H9 (cell line): ENCODE data around the gene DTWD2. TPM values are rescaled to one million over a fixed set of nuclear protein-coding genes. Genes with fewer than 3 reads are reported as not detected.

ENCODE experiments used
- DNase-seq: peaks from one replicate; pipeline ENCODE4 v3.0.0-alpha.2; 2017
- H2AFZ ChIP-seq: one replicate; pipeline ENCODE4 v1.6.1; 2013; ENCODE audit warnings: mild to moderate bottlenecking, low read length, control low read depth, moderate library complexity
- H2AK5ac ChIP-seq: 2 replicates; pipeline ENCODE4 v1.6.1; 2013; ENCODE audit warnings: low read length, control low read depth, mixed read lengths; ENCODE audit not compliant: insufficient read length
- H2BK120ac ChIP-seq: one replicate; pipeline ENCODE4 v1.6.1; 2013; ENCODE audit warnings: low read depth, mild to moderate bottlenecking, low read length, control low read depth, inconsistent platforms; ENCODE audit not compliant: poor library complexity, severe bottlenecking
- H2BK12ac ChIP-seq: 2 replicates; pipeline ENCODE4 v1.6.1; 2013; ENCODE audit warnings: low read length, control low read depth, mixed read lengths, low read depth; ENCODE audit not compliant: insufficient read length
- H2BK15ac ChIP-seq: 2 replicates; pipeline ENCODE4 v1.6.1; 2013; ENCODE audit warnings: low read depth, low read length, control low read depth
- H2BK20ac ChIP-seq: one replicate; pipeline ENCODE4 v1.6.1; 2013; ENCODE audit warnings: low read depth, mild to moderate bottlenecking, low read length, control low read depth, inconsistent platforms; ENCODE audit not compliant: poor library complexity, severe bottlenecking
- H2BK5ac ChIP-seq: 2 replicates; pipeline ENCODE4 v1.6.1; 2013; ENCODE audit warnings: low read length, control low read depth, mixed read lengths; ENCODE audit not compliant: insufficient read length
- H3K14ac ChIP-seq: 2 replicates; pipeline ENCODE4 v1.6.1; 2013; ENCODE audit warnings: low read length, control low read depth; ENCODE audit not compliant: insufficient read depth
- H3K18ac ChIP-seq: 2 replicates; pipeline ENCODE4 v1.6.1; 2013; ENCODE audit warnings: low read depth, mild to moderate bottlenecking, mixed read lengths, low read length, control low read depth; ENCODE audit not compliant: insufficient read length
- H3K23ac ChIP-seq: 2 replicates; pipeline ENCODE4 v1.6.1; 2013; ENCODE audit warnings: low read length, control low read depth, mixed read lengths, low read depth; ENCODE audit not compliant: insufficient read length
- H3K23me2 ChIP-seq: 2 replicates; pipeline ENCODE4 v1.6.1; 2013; ENCODE audit warnings: low read depth, mild to moderate bottlenecking, mixed read lengths, low read length, control low read depth; ENCODE audit not compliant: insufficient read length, poor library complexity, severe bottlenecking
- H3K27ac ChIP-seq: 2 replicates; pipeline ENCODE4 v1.5.1; 2013; ENCODE audit warnings: low read length, control low read depth, mixed read lengths, low read depth; ENCODE audit not compliant: insufficient read length
- H3K27me3 ChIP-seq: 2 replicates; pipeline ENCODE4 v1.6.1; 2013; ENCODE audit warnings: low read length, control low read depth, inconsistent platforms; ENCODE audit not compliant: insufficient read depth
- H3K4ac ChIP-seq: 2 replicates; pipeline ENCODE4 v1.6.1; 2013; ENCODE audit warnings: low read depth, mild to moderate bottlenecking, control low read depth, inconsistent platforms, low read length, moderate library complexity
- H3K4me1 ChIP-seq: 2 replicates; pipeline ENCODE4 v1.6.1; 2013; ENCODE audit warnings: low read length, control low read depth, inconsistent platforms; ENCODE audit not compliant: insufficient read depth
- H3K4me2 ChIP-seq: 2 replicates; pipeline ENCODE4 v1.6.1; 2013; ENCODE audit warnings: low read length, control low read depth, mixed read lengths; ENCODE audit not compliant: insufficient read length, insufficient read depth
- H3K56ac ChIP-seq: 2 replicates; pipeline ENCODE4 v1.6.1; 2013; ENCODE audit warnings: low read depth, mild to moderate bottlenecking, mixed read lengths, low read length, control low read depth; ENCODE audit not compliant: insufficient read length
- H3K79me1 ChIP-seq: 2 replicates; pipeline ENCODE4 v1.6.1; 2013; ENCODE audit warnings: low read depth, mild to moderate bottlenecking, moderate library complexity, low read length, control low read depth, inconsistent platforms; ENCODE audit not compliant: insufficient read depth, poor library complexity, severe bottlenecking
- H3K79me2 ChIP-seq: 2 replicates; pipeline ENCODE4 v1.6.1; 2013; ENCODE audit warnings: low read length, control low read depth, inconsistent platforms; ENCODE audit not compliant: insufficient read depth
- H3K9ac ChIP-seq: 2 replicates; pipeline ENCODE4 v1.6.1; 2013; ENCODE audit warnings: low read length, control low read depth, mixed read lengths; ENCODE audit not compliant: insufficient read length; ENCODE audit errors: extremely low read depth
- H3K9me3 ChIP-seq: one replicate; pipeline ENCODE4 v1.6.1; 2013; ENCODE audit warnings: low read depth, low read length, inconsistent platforms; ENCODE audit not compliant: control insufficient read depth
- H3T11ph ChIP-seq: one replicate; pipeline ENCODE4 v1.6.1; 2013; ENCODE audit warnings: mild to moderate bottlenecking, low read length, control low read depth, inconsistent platforms
- H4K20me1 ChIP-seq: one replicate; pipeline ENCODE4 v1.6.1; 2013; ENCODE audit not compliant: control insufficient read depth, insufficient read length, insufficient read depth
- H4K5ac ChIP-seq: 2 replicates; pipeline ENCODE4 v1.6.1; 2013; ENCODE audit warnings: low read depth, mild to moderate bottlenecking, mixed read lengths, low read length, control low read depth; ENCODE audit not compliant: insufficient read length
- H4K8ac ChIP-seq: replicated peaks from 2 replicates; pipeline ENCODE4 v1.6.1; 2013; ENCODE audit warnings: low read length, control low read depth, mixed read lengths, low read depth; ENCODE audit not compliant: insufficient read length
- H4K91ac ChIP-seq: 2 replicates; pipeline ENCODE4 v1.6.1; 2013; ENCODE audit warnings: low read depth, mild to moderate bottlenecking, moderate library complexity, mixed read lengths, low read length, control low read depth; ENCODE audit not compliant: insufficient read length
- H3K27ac Mint-ChIP-seq, 3 experiments: 2 replicates in 2 of 3; 3 replicates in 1 of 3; pipeline ENCODE4 v1.8.0; 2020 to 2021; ENCODE audit warnings: mixed read lengths in 3 of 3, mild to moderate bottlenecking in 1 of 3, moderate library complexity in 1 of 3
- H3K27me3 Mint-ChIP-seq: 2 replicates; pipeline ENCODE4 v1.8.0; 2021; ENCODE audit warnings: low read depth, mild to moderate bottlenecking, moderate library complexity, mixed read lengths
- H3K36me3 Mint-ChIP-seq, 3 experiments: 2 replicates in 2 of 3; 3 replicates in 1 of 3; pipeline ENCODE4 v1.8.0; 2020 to 2021; ENCODE audit warnings: low read depth in 3 of 3, mixed read lengths in 3 of 3; ENCODE audit not compliant: insufficient read depth in 1 of 3
- H3K4me1 Mint-ChIP-seq, 2 experiments: 2 replicates each; pipeline ENCODE4 v1.8.0; 2020; ENCODE audit warnings: mixed read lengths in 2 of 2
- H3K4me3 Mint-ChIP-seq, 2 experiments: 2 replicates in 1 of 2; 3 replicates in 1 of 2; pipeline ENCODE4 v1.8.0; 2020 to 2021; ENCODE audit warnings: mild to moderate bottlenecking in 2 of 2, mixed read lengths in 2 of 2, moderate library complexity in 1 of 2
- H3K9me3 Mint-ChIP-seq, 2 experiments: 2 replicates in 1 of 2; 3 replicates in 1 of 2; pipeline ENCODE4 v1.8.0; 2020; ENCODE audit warnings: mild to moderate bottlenecking in 2 of 2, mixed read lengths in 2 of 2, moderate library complexity in 1 of 2
- WGBS: extraction: QIAGEN DNeasy Blood & Tissue Kit; methylation state at CpG from one replicate; pipeline ENCODE4 v1.1.7; 2013; ENCODE audit warnings: missing lambda C conversion rate, low lambda C conversion rate, mixed read lengths; ENCODE audit not compliant: insufficient read length; ENCODE audit errors: extremely low coverage; 5-methylcytosine and 5-hydroxymethylcytosine counted together
- total RNA-seq: library from RNA; stranded (reverse); gene quantifications from 2 replicates; pipeline ENCODE4 v1.2.1, GENCODE V29; 2021
- TF ChIP-seq, protein P1 (sequence below): fragments of 200-600 bp; sonication (generic); conservative IDR thresholded peaks from 3 replicates; pipeline ENCODE4 v1.8.0; 2021; ENCODE audit warnings: antibody characterized with exemption, mild to moderate bottlenecking

The DTWD2 gene
- total RNA-seq, 1 experiment from 2014 or later: 10.8 TPM

DNA sequence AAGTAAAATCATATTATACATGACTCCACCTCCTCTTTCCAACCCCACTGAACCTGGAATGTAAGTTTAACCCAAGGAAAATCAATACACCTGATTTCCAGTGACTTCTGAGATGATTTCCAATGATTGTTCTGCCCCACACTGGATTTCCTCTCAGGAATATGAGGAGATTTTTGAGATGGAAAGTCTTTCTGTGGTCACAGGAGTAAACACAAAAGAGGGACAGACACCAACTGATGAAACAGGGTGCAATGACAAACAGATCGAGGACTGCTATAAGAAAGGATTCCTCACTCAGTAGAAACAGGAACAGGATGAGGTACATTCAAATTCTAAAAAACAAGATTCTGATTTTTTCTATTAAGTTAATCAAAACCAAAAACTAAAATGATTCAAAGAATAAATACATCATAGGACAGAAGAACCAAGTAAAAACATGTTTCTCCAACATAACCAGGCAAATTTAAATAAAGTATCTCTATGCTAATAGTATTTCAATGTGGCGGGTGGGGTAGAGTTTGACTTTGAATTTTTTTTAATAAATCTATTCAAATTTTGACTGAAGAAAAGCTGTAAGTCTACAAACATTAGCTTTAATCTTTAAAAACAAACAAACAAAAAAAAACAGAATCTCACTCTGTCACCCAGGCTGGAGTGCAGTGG is 42.1 kb downstream of the DTWD2 start:
- no peak for DNase-seq
- Mint-ChIP-seq H3K9me3 (no peaks in the 10 kb centered on the region), H3K27me3 (no peaks in the 10 kb centered on the region), H3K36me3 (peaks cover 0 to 8% (median 6%) of the 10 kb centered on the region in 3 experiments; a peak in 4 of 7 replicates), H3K27ac (no peak overlapping the region), H3K4me1 (peaks cover 0 to 12% of the 10 kb centered on the region in 2 experiments; a peak in 3 of 4 replicates), H3K4me3 (no peak overlapping the region)
- no peak overlapping the region for H2BK5ac ChIP-seq
- H3K4ac ChIP-seq: no peak overlapping the region
- H3K9me3 ChIP-seq: no peaks in the 10 kb centered on the region
- H4K20me1 ChIP-seq: no peaks in the 10 kb centered on the region
- no peak overlapping the region for H3K14ac ChIP-seq
- no peak overlapping the region for H3K4me2 ChIP-seq
- no peak overlapping the region for H3K56ac ChIP-seq
- H3K4me1 ChIP-seq: no peaks in the 10 kb centered on the region; the same call in 1 of the 2 replicates
- no peak overlapping the region for H4K5ac ChIP-seq
- TF ChIP-seq, protein P1, sequence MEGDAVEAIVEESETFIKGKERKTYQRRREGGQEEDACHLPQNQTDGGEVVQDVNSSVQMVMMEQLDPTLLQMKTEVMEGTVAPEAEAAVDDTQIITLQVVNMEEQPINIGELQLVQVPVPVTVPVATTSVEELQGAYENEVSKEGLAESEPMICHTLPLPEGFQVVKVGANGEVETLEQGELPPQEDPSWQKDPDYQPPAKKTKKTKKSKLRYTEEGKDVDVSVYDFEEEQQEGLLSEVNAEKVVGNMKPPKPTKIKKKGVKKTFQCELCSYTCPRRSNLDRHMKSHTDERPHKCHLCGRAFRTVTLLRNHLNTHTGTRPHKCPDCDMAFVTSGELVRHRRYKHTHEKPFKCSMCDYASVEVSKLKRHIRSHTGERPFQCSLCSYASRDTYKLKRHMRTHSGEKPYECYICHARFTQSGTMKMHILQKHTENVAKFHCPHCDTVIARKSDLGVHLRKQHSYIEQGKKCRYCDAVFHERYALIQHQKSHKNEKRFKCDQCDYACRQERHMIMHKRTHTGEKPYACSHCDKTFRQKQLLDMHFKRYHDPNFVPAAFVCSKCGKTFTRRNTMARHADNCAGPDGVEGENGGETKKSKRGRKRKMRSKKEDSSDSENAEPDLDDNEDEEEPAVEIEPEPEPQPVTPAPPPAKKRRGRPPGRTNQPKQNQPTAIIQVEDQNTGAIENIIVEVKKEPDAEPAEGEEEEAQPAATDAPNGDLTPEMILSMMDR: no peak
- H3T11ph ChIP-seq: no peak overlapping the region
- H3K23me2 ChIP-seq: no peaks in the 10 kb centered on the region
- no peaks in the 10 kb centered on the region for H3K79me2 ChIP-seq
- H2BK12ac ChIP-seq: no peak overlapping the region
- no peak overlapping the region for H3K18ac ChIP-seq
- H4K8ac ChIP-seq: no peak overlapping the region
- H3K79me1 ChIP-seq: no peaks in the 10 kb centered on the region
- no peak overlapping the region for H3K9ac ChIP-seq
- no peak overlapping the region for H2AK5ac ChIP-seq
- no peak overlapping the region for H2BK15ac ChIP-seq
- no peak overlapping the region for H4K91ac ChIP-seq
- H2BK120ac ChIP-seq: no peak overlapping the region
- H3K23ac ChIP-seq: no peak overlapping the region
- H2AFZ ChIP-seq: no peak overlapping the region
- WGBS: no CpG with 5 or more reads among the region's 2 CpGs
- H3K27me3 ChIP-seq: no peaks in the 10 kb centered on the region
- H2BK20ac ChIP-seq: no peak overlapping the region
- H3K27ac ChIP-seq: no peak overlapping the region
